CD14-positive monocyte (primary cell): ENCODE data around the gene VEPH1. TPM values are rescaled to one million over a fixed set of nuclear protein-coding genes. Genes with fewer than 3 reads are reported as not detected.

Experiments used
- DNase-seq, 3 donors: peaks; one replicate each; pipeline ENCODE4 v3.0.0-alpha.2; 2011 to 2022
- H2AFZ ChIP-seq: 2 replicates; pipeline ENCODE4 v1.6.0; 2012; ENCODE audit warnings: mild to moderate bottlenecking, low read depth, low read length, inconsistent platforms; ENCODE audit not compliant: insufficient read depth, poor library complexity, severe bottlenecking
- H3K27ac ChIP-seq, 2 donors: 1 replicate in 1 of 2; 2 replicates in 1 of 2; pipeline ENCODE4 v1.5.1; 2012 to 2013; ENCODE audit warnings: low read length in 2 of 2, control low read depth in 1 of 2, inconsistent platforms in 1 of 2, low read depth in 1 of 2, mild to moderate bottlenecking in 1 of 2
- H3K27me3 ChIP-seq, 2 donors: one replicate each; pipeline versions ENCODE4 v1.6.0 to v1.6.1; 2011 to 2013; ENCODE audit warnings: low read length in 2 of 2; ENCODE audit not compliant: control insufficient read depth in 2 of 2, insufficient read depth in 2 of 2
- H3K36me3 ChIP-seq, 2 donors: replicated peaks in 1 of 2; 1 replicate in 1 of 2; 2 replicates in 1 of 2; pipeline versions ENCODE4 v1.5.1 to v1.6.1; 2012 to 2013; ENCODE audit warnings: low read length in 2 of 2, control low read depth in 1 of 2, inconsistent platforms in 1 of 2, mild to moderate bottlenecking in 1 of 2; ENCODE audit not compliant: insufficient read depth in 2 of 2, control insufficient read depth in 1 of 2
- H3K4me1 ChIP-seq, 2 donors: 1 replicate in 1 of 2; 2 replicates in 1 of 2; pipeline versions ENCODE4 v1.5.1 to v1.6.1; 2012 to 2013; ENCODE audit warnings: low read length in 2 of 2, control low read depth in 1 of 2, inconsistent platforms in 1 of 2, mild to moderate bottlenecking in 1 of 2, moderate library complexity in 1 of 2; ENCODE audit not compliant: insufficient read depth in 2 of 2, control insufficient read depth in 1 of 2
- H3K4me2 ChIP-seq: replicated peaks from 2 replicates; pipeline ENCODE3; 2012; ENCODE audit warnings: low read length, moderate library complexity, mild to moderate bottlenecking; ENCODE audit not compliant: poor library complexity, severe bottlenecking; ENCODE audit errors: extremely low read depth
- H3K4me3 ChIP-seq, 3 experiments: fragments of 200-600 bp in 1 of 3; sonication (generic) in 1 of 3; replicated peaks in 1 of 3; 1 replicate in 2 of 3; 2 replicates in 1 of 3; pipeline ENCODE4 v1.5.1; 2011 to 2013; ENCODE audit warnings: low read length in 3 of 3, mild to moderate bottlenecking in 3 of 3, control low read depth in 2 of 3, low read depth in 2 of 3, inconsistent platforms in 1 of 3, moderate library complexity in 1 of 3
- H3K79me2 ChIP-seq: 2 replicates; pipeline ENCODE4 v1.6.0; 2012; ENCODE audit warnings: mild to moderate bottlenecking, control low read depth, inconsistent platforms, low read length, moderate library complexity; ENCODE audit not compliant: insufficient read depth
- H3K9ac ChIP-seq: 2 replicates; pipeline ENCODE4 v1.6.0; 2017; ENCODE audit warnings: low read length, mild to moderate bottlenecking; ENCODE audit not compliant: insufficient read depth, poor library complexity, severe bottlenecking
- H3K9me3 ChIP-seq, 2 donors: replicated peaks in 1 of 2; 1 replicate in 1 of 2; 2 replicates in 1 of 2; pipeline versions ENCODE4 v1.5.1 to v1.6.1; 2012 to 2013; ENCODE audit warnings: low read length in 2 of 2, control low read depth in 1 of 2; ENCODE audit not compliant: control insufficient read depth in 1 of 2, insufficient read depth in 1 of 2
- H4K20me1 ChIP-seq: 2 replicates; pipeline ENCODE4 v1.6.0; 2012; ENCODE audit warnings: mild to moderate bottlenecking, low read length, control low read depth, moderate library complexity; ENCODE audit not compliant: insufficient read depth
- H3K27ac Mint-ChIP-seq, 7 donors: one replicate each; pipeline ENCODE4 v1.8.0; 2020; ENCODE audit warnings: mild to moderate bottlenecking in 7 of 7, mixed read lengths in 7 of 7, moderate library complexity in 6 of 7, inconsistent platforms in 2 of 7
- H3K27me3 Mint-ChIP-seq, 3 donors: one replicate each; pipeline ENCODE4 v1.8.0; 2021 to 2022; ENCODE audit warnings: low read depth in 3 of 3, mild to moderate bottlenecking in 3 of 3, mixed read lengths in 3 of 3, moderate library complexity in 3 of 3, inconsistent platforms in 1 of 3
- H3K36me3 Mint-ChIP-seq, 2 donors: one replicate each; pipeline ENCODE4 v1.8.0; 2020; ENCODE audit warnings: mixed read lengths in 2 of 2, inconsistent platforms in 1 of 2, mild to moderate bottlenecking in 1 of 2
- H3K4me1 Mint-ChIP-seq: one replicate; pipeline ENCODE4 v1.8.0; 2020; ENCODE audit warnings: mild to moderate bottlenecking, mixed read lengths
- H3K4me3 Mint-ChIP-seq, 2 donors: one replicate each; pipeline ENCODE4 v1.8.0; 2020; ENCODE audit warnings: mild to moderate bottlenecking in 2 of 2, mixed read lengths in 2 of 2, moderate library complexity in 1 of 2
- H3K9me3 Mint-ChIP-seq, 7 donors: one replicate each; pipeline ENCODE4 v1.8.0; 2020 to 2022; ENCODE audit warnings: mixed read lengths in 7 of 7, mild to moderate bottlenecking in 6 of 7, moderate library complexity in 6 of 7, inconsistent platforms in 2 of 7
- CTCF ChIP-seq: fragments of 200-600 bp; IDR thresholded peaks from one replicate; pipeline ENCODE4 v1.8.0; 2022; ENCODE audit warnings: antibody characterized with exemption, mild to moderate bottlenecking
- WGBS: methylation state at CpG from one replicate; pipeline ENCODE4 v1.1.5; 2013; ENCODE audit warnings: missing lambda C conversion rate; ENCODE audit not compliant: insufficient coverage; 5-methylcytosine and 5-hydroxymethylcytosine counted together
- intact Hi-C, 2 donors: fragments of 100-400 bp; cut with micrococcal nuclease; formaldehyde crosslinking; loops; one replicate each; pipeline versions ENCODE4 v1.15.0 to v1.15.1; 2023
- polyA plus RNA-seq, 3 donors: library from polyadenylated mRNA; depleted of rRNA in 1 of 3; unstranded in 2 of 3; stranded (reverse) in 1 of 3; fragments of 300-500 nt in 2 of 3; fragments of >200 nt in 1 of 3; fragmentation: Illumina TruSeq in 2 of 3; gene quantifications; 1 replicate in 2 of 3; 2 replicates in 1 of 3; pipeline ENCODE4 v1.2.3, GENCODE V29; 2012 to 2021

Gene VEPH1
- polyA plus RNA-seq, 3 donors, result 0.44 TPM; not detected in 2

DNA sequence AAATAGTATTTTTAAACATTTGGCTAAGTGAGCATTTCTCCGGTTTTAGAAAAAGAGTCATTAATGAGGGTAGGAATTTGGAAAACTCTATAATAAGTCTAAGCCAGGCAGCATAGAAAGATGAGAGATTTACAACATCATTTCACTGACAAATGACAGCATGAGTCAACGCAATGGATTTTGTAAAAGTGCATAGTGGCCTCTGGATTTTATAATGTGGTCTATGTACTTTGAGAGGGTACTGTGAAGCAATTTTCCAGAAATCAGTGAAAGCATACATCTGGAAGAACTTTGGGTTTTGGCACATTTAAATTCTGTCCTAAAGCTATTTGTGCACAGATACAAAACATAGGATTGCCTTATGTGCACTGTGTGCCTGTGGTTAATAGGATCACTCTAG is 212.4 kb downstream of the VEPH1 start:
- no peak overlapping the region for H3K4me2 ChIP-seq
- intact Hi-C loops, result no loop called here
- no peaks in the 10 kb centered on the region for H3K36me3 ChIP-seq
- Mint-ChIP-seq H3K9me3 (peaks cover 0 to 3% (median 0%) of the 10 kb centered on the region in 7 donors), H3K4me3 (no peak overlapping the region), H3K4me1 (no peaks in the 10 kb centered on the region), H3K27me3 (peaks cover 0 to 2% (median 0%) of the 10 kb centered on the region in 3 donors), H3K36me3 (no peaks in the 10 kb centered on the region), H3K27ac (no peak overlapping the region)
- WGBS, result 100% methylated on average over 1 of the region's 2 CpGs
- H4K20me1 ChIP-seq, result no peaks in the 10 kb centered on the region
- H2AFZ ChIP-seq, result no peak overlapping the region
- TF ChIP-seq CTCF, result no peak
- no peaks in the 10 kb centered on the region for H3K79me2 ChIP-seq
- H3K9ac ChIP-seq, result no peak overlapping the region
- no peaks in the 10 kb centered on the region for H3K4me1 ChIP-seq
- H3K27ac ChIP-seq, result no peak overlapping the region
- no peak for DNase-seq
- H3K27me3 ChIP-seq, result no peaks in the 10 kb centered on the region
- H3K9me3 ChIP-seq, result no peaks in the 10 kb centered on the region
- no peak overlapping the region for H3K4me3 ChIP-seq

DNA sequence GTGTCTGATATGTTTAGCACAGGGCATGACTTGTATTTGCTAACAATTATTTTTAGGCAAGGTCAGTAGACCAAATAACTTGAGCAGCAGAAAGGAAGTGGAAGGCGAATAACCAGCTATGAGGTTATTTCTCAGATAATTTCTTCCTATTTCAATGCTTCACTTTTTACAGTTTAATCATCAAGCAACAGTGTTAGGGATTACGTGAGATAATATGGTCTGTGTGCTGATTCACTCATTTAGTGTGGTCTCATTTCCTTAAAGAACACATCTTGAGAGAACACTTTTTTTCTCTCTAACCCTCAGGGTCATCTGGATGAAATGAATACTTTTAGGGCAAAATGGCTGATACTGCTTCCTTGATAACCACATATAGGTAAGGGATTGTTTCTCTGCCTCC is 217.2 kb downstream of the VEPH1 start:
- no peak overlapping the region for H3K4me3 Mint-ChIP-seq
- no peaks in the 10 kb centered on the region for H3K79me2 ChIP-seq
- H3K27ac ChIP-seq, result no peak overlapping the region
- no peak for DNase-seq
- no peaks in the 10 kb centered on the region for H3K27me3 ChIP-seq
- H3K36me3 ChIP-seq, result no peaks in the 10 kb centered on the region
- no peak overlapping the region for H3K27ac Mint-ChIP-seq
- TF ChIP-seq CTCF, result no peak
- H3K36me3 Mint-ChIP-seq, result no peaks in the 10 kb centered on the region
- H3K9ac ChIP-seq, result no peak overlapping the region
- H3K4me3 ChIP-seq, result no peak overlapping the region
- H4K20me1 ChIP-seq, result no peaks in the 10 kb centered on the region
- H3K9me3 ChIP-seq, result no peaks in the 10 kb centered on the region
- no peak overlapping the region for H3K4me2 ChIP-seq
- no peaks in the 10 kb centered on the region for H3K9me3 Mint-ChIP-seq
- peaks cover 0 to 2% (median 0%) of the 10 kb centered on the region in 3 donors for H3K27me3 Mint-ChIP-seq
- intact Hi-C loops, result no loop called here
- peaks cover 14% of the 10 kb centered on the region for H3K4me1 Mint-ChIP-seq
- no peak overlapping the region for H2AFZ ChIP-seq
- no CpG with 5 or more reads among the region's 2 CpGs for WGBS
- no peaks in the 10 kb centered on the region for H3K4me1 ChIP-seq
